ENCODE measurements around the gene NOVA1.

The NOVA1 gene

GRCh38 chr14:26429205-26429604 is 168.6 kb downstream of the NOVA1 start:
- no peak for DNase-seq

- no peak for DNase-seq
These were observed 170.7 kb downstream of the NOVA1 start for GRCh38 chr14:26427097-26427496.

- no peak for DNase-seq
These were observed 173.3 kb downstream of the NOVA1 start for GRCh38 chr14:26424537-26424936.

- DNase-seq, result no peak
These were observed 182.2 kb downstream of the NOVA1 start for GRCh38 chr14:26415618-26416123.

- no peak for DNase-seq
These were observed 182.9 kb downstream of the NOVA1 start for GRCh38 chr14:26414926-26415325.

GRCh38 chr14:26414103-26414502 is 183.7 kb downstream of the NOVA1 start:
- no peak for DNase-seq

- no peak for DNase-seq
These were observed 185.4 kb downstream of the NOVA1 start for GRCh38 chr14:26412421-26412820.

- DNase-seq, result no peak
These were observed 187.6 kb downstream of the NOVA1 start for GRCh38 chr14:26410189-26410685.

- DNase-seq, result no peak
These were observed 192.9 kb downstream of the NOVA1 start for GRCh38 chr14:26404927-26405326.

GRCh38 chr14:26403760-26404159 is 194.1 kb downstream of the NOVA1 start:
- no peak for DNase-seq

GRCh38 chr14:26402126-26402525 is 195.7 kb downstream of the NOVA1 start:
- no peak for DNase-seq

GRCh38 chr14:26401179-26401968 is 196.5 kb downstream of the NOVA1 start:
- no peak for DNase-seq

- DNase-seq, result no peak
These were observed 197.5 kb downstream of the NOVA1 start for GRCh38 chr14:26400373-26400772.

GRCh38 chr14:26398616-26399015 is 199.2 kb downstream of the NOVA1 start:
- no peak for DNase-seq

Data from NCI-H187 treated with DMSO at 0.1 percent for 48 hours (cell line).